ENCODE results near the gene ULK4. TPM values are rescaled to one million over a fixed set of nuclear protein-coding genes. Genes with fewer than 3 reads are reported as not detected.

ULK4 gene
- total RNA-seq, 1 donor from 2014 or later = 18.6 TPM

- intact Hi-C loops (cut with micrococcal nuclease) = no loop called here
- TF ChIP-seq CTCF (IDR thresholded peaks at IDR 0.05) = no peak
Measured at GRCh38 chr3:41418961-41419691, 542.8 kb downstream of the ULK4 start.

GRCh38 chr3:41417574-41417973 lies 544.3 kb downstream of the ULK4 start:
- Mint-ChIP-seq H3K27ac (no peak overlapping the region), H3K36me3 (ENCODE audit: low read depth) (no peaks in the 10 kb centered on the region), H3K9me3 (no peaks in the 10 kb centered on the region), H3K27me3 (no peaks in the 10 kb centered on the region), H3K4me1 (no peaks in the 10 kb centered on the region), H3K4me3 (no peak overlapping the region)
- no peak for ATAC-seq (ENCODE audit: low read depth)
- ChIA-PET CTCF (no interaction called here), POLR2A (no interaction called here)
- DNase-seq = no peak
- no peak for TF ChIP-seq CTCF (IDR thresholded peaks at IDR 0.05)
- intact Hi-C loops (cut with micrococcal nuclease) = no loop called here

More at GRCh38 chr3:41418961-41419691, 542.8 kb downstream of the ULK4 start:
- H3K27me3 Mint-ChIP-seq = no peaks in the 10 kb centered on the region
- H3K27ac Mint-ChIP-seq = no peak overlapping the region
- no peak for DNase-seq
- no peak for ATAC-seq (ENCODE audit: low read depth)
- no peaks in the 10 kb centered on the region for H3K36me3 Mint-ChIP-seq (ENCODE audit: low read depth)
- no peaks in the 10 kb centered on the region for H3K4me1 Mint-ChIP-seq
- CTCF ChIA-PET = no interaction called here
- no peak overlapping the region for H3K4me3 Mint-ChIP-seq
- POLR2A ChIA-PET = no interaction called here
- no peaks in the 10 kb centered on the region for H3K9me3 Mint-ChIP-seq

- peaks cover 2% of the 10 kb centered on the region for H3K36me3 Mint-ChIP-seq (ENCODE audit: low read depth)
- TF ChIP-seq CTCF (IDR thresholded peaks at IDR 0.05) = no peak
- no peaks in the 10 kb centered on the region for H3K4me1 Mint-ChIP-seq
- H3K4me3 Mint-ChIP-seq = no peak overlapping the region
- intact Hi-C loops (cut with micrococcal nuclease) = no loop called here
- peaks cover 2% of the 10 kb centered on the region for H3K9me3 Mint-ChIP-seq
- ATAC-seq (ENCODE audit: low read depth) = no peak
- H3K27me3 Mint-ChIP-seq = no peaks in the 10 kb centered on the region
- POLR2A ChIA-PET = no interaction called here
- DNase-seq = no peak
- no peak overlapping the region for H3K27ac Mint-ChIP-seq
- CTCF ChIA-PET = no interaction called here
Measured at GRCh38 chr3:41411065-41411464, 550.8 kb downstream of the ULK4 start.

GRCh38 chr3:41405466-41405865 lies 556.4 kb downstream of the ULK4 start:
- DNase-seq = no peak
- Mint-ChIP-seq H3K9me3 (peaks cover 2% of the 10 kb centered on the region), H3K36me3 (ENCODE audit: low read depth) (peaks cover 2% of the 10 kb centered on the region), H3K27me3 (no peaks in the 10 kb centered on the region), H3K4me3 (no peak overlapping the region), H3K4me1 (no peaks in the 10 kb centered on the region), H3K27ac (no peak overlapping the region)
- no peak for TF ChIP-seq CTCF (IDR thresholded peaks at IDR 0.05)
- POLR2A ChIA-PET = no interaction called here
- CTCF ChIA-PET = interaction anchor here (1.1 kb wide), 1 partner anchor 12 kb away, joined by 3 read pairs; no protein-coding TSS in a partner anchor
- intact Hi-C loops (cut with micrococcal nuclease) = no loop called here
- no peak for ATAC-seq (ENCODE audit: low read depth)

- no peaks in the 10 kb centered on the region for H3K4me1 Mint-ChIP-seq
- H3K27ac Mint-ChIP-seq = no peak overlapping the region
- ChIA-PET POLR2A (no interaction called here), CTCF (no interaction called here)
- no peaks in the 10 kb centered on the region for H3K27me3 Mint-ChIP-seq
- H3K36me3 Mint-ChIP-seq (ENCODE audit: low read depth) = peaks cover 2% of the 10 kb centered on the region
- no peak for DNase-seq
- TF ChIP-seq CTCF (IDR thresholded peaks at IDR 0.05) = no peak
- no peak for ATAC-seq (ENCODE audit: low read depth)
- no peak overlapping the region for H3K4me3 Mint-ChIP-seq
- H3K9me3 Mint-ChIP-seq = peaks cover 2% of the 10 kb centered on the region
- intact Hi-C loops (cut with micrococcal nuclease) = no loop called here
Measured at GRCh38 chr3:41404582-41404981, 557.3 kb downstream of the ULK4 start.
